GM18870 (cell line): Measurements from ENCODE around the gene IRF9.

ENCODE experiments used
- ATAC-seq: cut with Tn5 transposase; IDR thresholded peaks from one replicate; pipeline ENCODE4 v1.9.1; 2021; ENCODE audit warnings: moderate library complexity; ENCODE audit not compliant: unreplicated experiment

Gene IRF9

GRCh38 chr14:24211311-24211710, 50.2 kb downstream of the IRF9 start:
- ATAC-seq = no peak

GRCh38 chr14:24212924-24213865, 52.1 kb downstream of the IRF9 start, which contains the start of gene CHMP4A:
TSS of gene CHMP4A (minus strand) at chr14:24213488. CDS start at chr14:24213439, 49 bp downstream.
- peak; percentile 83 for ATAC-seq

DNA sequence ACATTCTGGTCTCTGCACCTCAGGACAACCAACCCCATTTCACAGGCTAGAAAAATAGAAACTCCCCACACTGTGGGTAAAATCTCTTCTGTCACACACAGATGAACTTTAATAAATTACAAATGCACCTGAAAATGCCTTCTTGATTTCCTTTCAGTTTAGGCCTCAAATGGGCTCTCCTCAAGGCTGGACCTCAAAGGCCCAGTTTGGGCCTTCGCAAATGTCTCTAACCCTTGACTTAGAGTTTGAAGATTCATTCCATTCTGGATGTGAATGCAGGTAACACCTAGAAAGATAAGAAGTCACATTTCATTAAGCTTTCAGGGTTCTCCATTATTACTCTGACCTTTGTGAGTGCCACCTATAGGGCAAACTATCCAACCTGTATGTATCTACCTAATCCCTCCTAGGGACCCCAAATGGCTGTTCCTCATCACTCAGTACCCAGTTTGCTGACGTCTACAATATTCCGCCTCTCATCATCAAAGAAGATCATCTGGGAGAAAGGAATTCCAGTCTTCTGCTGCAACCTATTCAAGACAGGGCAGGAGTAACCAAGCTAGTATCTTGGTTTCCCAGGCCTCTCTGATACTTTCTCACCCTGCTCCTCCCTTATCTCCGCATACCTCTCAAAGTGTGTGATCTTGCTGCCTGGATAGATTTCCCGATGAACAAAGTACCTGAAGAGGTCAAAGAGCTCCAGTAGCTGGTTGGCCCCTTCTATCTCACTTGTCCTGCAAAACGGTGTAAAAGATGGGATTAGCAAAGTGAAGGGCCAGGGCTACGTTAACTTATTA, 53.0 kb downstream of the IRF9 start:
- ATAC-seq = no peak

- peak; percentile 46 for ATAC-seq
Observed at GRCh38 chr14:24215495-24216344, 54.7 kb downstream of the IRF9 start, which contains the start of gene MDP1. TSS of gene MDP1 (minus strand) at chr14:24216066. CDS start at chr14:24215955, 111 bp downstream.
